HCT116 (cell line): Measurements from ENCODE around the gene RIOK2. TPM values are rescaled to one million over a fixed set of nuclear protein-coding genes. Genes with fewer than 3 reads are reported as not detected.

Experiments used
- ATAC-seq: fragments of 200-7000 bp; cut with Tn5 transposase; 2 replicates; pipeline ENCODE4 v1.9.1; 2020; ENCODE audit warnings: mild to moderate bottlenecking, moderate library complexity
- BruUV-seq: library from RNA; stranded (reverse); fragments of 400-500 nt; replicated peaks from 2 replicates; lab custom pipeline; 2021; lab: Mats Ljungman, UMichigan
- CTCF ChIA-PET: fragments of 300-600 bp; sonication (Branson Sonifier 250); formaldehyde crosslinking; loops from one replicate; lab custom pipeline; 2021; ENCODE audit warnings: antibody characterized with exemption; lab: Charles Lee
- POLR2A ChIA-PET: fragments of 300-600, 350-600 bp; sonication (Branson Sonifier 250); formaldehyde crosslinking; loops from one replicate; lab custom pipeline; 2021; ENCODE audit warnings: antibody characterized with exemption; lab: Charles Lee
- RAD21 ChIA-PET, 2 experiments: fragments of 300-600 bp; sonication (Branson Sonifier 250); formaldehyde crosslinking; loops; one replicate each; lab custom pipeline; 2023; ENCODE audit warnings: low total read pairs in 2 of 2; ENCODE audit not compliant: uncharacterized antibody in 2 of 2, unreplicated experiment in 2 of 2, low non-redundant PET in 1 of 2; lab: Charles Lee
- DNase-seq: peaks from one replicate; pipeline ENCODE4 v3.0.0-alpha.2; 2010; ENCODE audit warnings: low read depth, low spot score
- H2AFZ ChIP-seq: fragments of 200-600 bp; shearing (Covaris generic), sonication (generic); 2 replicates; pipeline ENCODE4 v1.6.1; 2017; ENCODE audit warnings: low read depth, mixed run types, mixed read lengths, antibody characterized with exemption, low read length; ENCODE audit not compliant: poor library complexity, severe bottlenecking
- H3K27ac ChIP-seq: 2 replicates; pipeline ENCODE4 v1.5.1; 2012; ENCODE audit warnings: low read depth, low read length
- H3K27me3 ChIP-seq: fragments of 200-600 bp; sonication (generic); 2 replicates; pipeline ENCODE4 v1.6.1; 2016; ENCODE audit warnings: mixed run types, low read length, mixed read lengths; ENCODE audit not compliant: insufficient read depth
- H3K36me3 ChIP-seq, 2 experiments: fragments of 200-500 bp in 1 of 2; fragments of 200-600 bp in 1 of 2; sonication (Bioruptor generic) in 1 of 2; sonication (generic) in 1 of 2; 2 replicates each; pipeline versions ENCODE4 v1.5.1 to v1.6.1; 2014 to 2016; ENCODE audit warnings: low read length in 2 of 2, inconsistent platforms in 1 of 2, mixed read lengths in 1 of 2, mixed run types in 1 of 2; ENCODE audit not compliant: insufficient read depth in 2 of 2, control insufficient read depth in 1 of 2
- H3K4me1 ChIP-seq, 2 experiments: fragments of 200-600 bp in 1 of 2; sonication (generic) in 1 of 2; 2 replicates each; pipeline versions ENCODE4 v1.5.1 to v1.6.1; 2012 to 2017; ENCODE audit warnings: low read length in 2 of 2, inconsistent platforms in 1 of 2, mild to moderate bottlenecking in 1 of 2, mixed read lengths in 1 of 2, mixed run types in 1 of 2, moderate library complexity in 1 of 2; ENCODE audit not compliant: insufficient read depth in 2 of 2, control insufficient read depth in 1 of 2
- H3K4me2 ChIP-seq: fragments of 200-600 bp; sonication (generic); 2 replicates; pipeline ENCODE4 v1.6.1; 2017; ENCODE audit warnings: mixed run types, low read length, mixed read lengths
- H3K4me3 ChIP-seq, 2 experiments: fragments of 200-600 bp in 1 of 2; sonication (generic) in 1 of 2; replicated peaks in 1 of 2; 2 replicates each; pipeline ENCODE4 v1.5.1; 2011 to 2016; ENCODE audit warnings: low read length in 2 of 2, control low read depth in 1 of 2, low read depth in 1 of 2, mild to moderate bottlenecking in 1 of 2, mixed read lengths in 1 of 2, mixed run types in 1 of 2
- H3K79me2 ChIP-seq: fragments of 200-600 bp; sonication (generic); 2 replicates; pipeline ENCODE4 v1.6.1; 2017; ENCODE audit warnings: mild to moderate bottlenecking, mixed run types, low read length, moderate library complexity, mixed read lengths; ENCODE audit not compliant: insufficient read depth
- H3K9ac ChIP-seq: fragments of 200-600 bp; sonication (generic); 2 replicates; pipeline ENCODE4 v1.6.1; 2016; ENCODE audit warnings: low read length, mixed read lengths
- H3K9me2 ChIP-seq: fragments of 200-600 bp; sonication (generic), shearing (Covaris generic); 2 replicates; pipeline ENCODE4 v1.6.1; 2017; ENCODE audit warnings: mixed run types, mild to moderate bottlenecking, moderate library complexity; ENCODE audit not compliant: insufficient read depth
- H3K9me3 ChIP-seq, 2 experiments: fragments of 200-500 bp in 1 of 2; fragments of 200-600 bp in 1 of 2; sonication (Bioruptor generic) in 1 of 2; sonication (generic) in 1 of 2; 2 replicates each; pipeline ENCODE4 v1.6.1; 2014 to 2017; ENCODE audit warnings: low read length in 2 of 2, mixed read lengths in 2 of 2, inconsistent platforms in 1 of 2, low read depth in 1 of 2, mild to moderate bottlenecking in 1 of 2, mixed run types in 1 of 2, moderate library complexity in 1 of 2; ENCODE audit not compliant: control insufficient read depth in 1 of 2, insufficient read depth in 1 of 2
- H4K20me1 ChIP-seq: fragments of 200-600 bp; sonication (generic), shearing (Covaris generic); 2 replicates; pipeline ENCODE4 v1.6.1; 2017; ENCODE audit warnings: mixed run types, mild to moderate bottlenecking, moderate library complexity; ENCODE audit not compliant: insufficient read depth
- ATF3 ChIP-seq: IDR thresholded peaks from 2 replicates; pipeline ENCODE4 v1.6.1; 2012
- CBX3 ChIP-seq: IDR thresholded peaks from 2 replicates; pipeline ENCODE4 v1.6.1; 2012; ENCODE audit warnings: low read depth
- CEBPB ChIP-seq: IDR thresholded peaks from 2 replicates; pipeline ENCODE4 v1.6.1; 2012; ENCODE audit warnings: low read depth
- CTCF ChIP-seq, 3 experiments: fragments of 200-600 bp in 1 of 3; sonication (generic) in 1 of 3; IDR thresholded peaks in 2 of 3; conservative IDR thresholded peaks in 1 of 3; 2 replicates each; pipeline ENCODE4 v1.5.1; 2012 to 2017; ENCODE audit warnings: low read depth in 2 of 3, low read length in 2 of 3, antibody characterized with exemption in 1 of 3, borderline replicate concordance in 1 of 3, control low read depth in 1 of 3, mild to moderate bottlenecking in 1 of 3, mixed read lengths in 1 of 3, mixed run types in 1 of 3, moderate library complexity in 1 of 3; ENCODE audit not compliant: insufficient read depth in 1 of 3
- EGR1 ChIP-seq: IDR thresholded peaks from 2 replicates; pipeline ENCODE4 v1.6.1; 2012; ENCODE audit warnings: low read depth
- ELF1 ChIP-seq: IDR thresholded peaks from 2 replicates; pipeline ENCODE4 v1.6.1; 2012; ENCODE audit warnings: low read depth, borderline replicate concordance
- EZH2 ChIP-seq: fragments of 200-600 bp; sonication (generic); IDR thresholded peaks from 2 replicates; pipeline ENCODE4 v1.6.1; 2017; ENCODE audit warnings: antibody characterized with exemption, mixed run types
- EZH2phosphoT487 ChIP-seq: fragments of 200-600 bp; IDR thresholded peaks from 2 replicates; pipeline ENCODE4 v1.6.1; 2018; ENCODE audit warnings: antibody characterized with exemption, borderline replicate concordance
- JUND ChIP-seq: IDR thresholded peaks from 2 replicates; pipeline ENCODE4 v1.6.1; 2012
- MAX ChIP-seq: IDR thresholded peaks from 2 replicates; pipeline ENCODE4 v1.6.1; 2012
- POLR2A ChIP-seq: IDR thresholded peaks from 2 replicates; pipeline ENCODE4 v1.7.0; 2011; ENCODE audit warnings: borderline replicate concordance; ENCODE audit not compliant: insufficient read depth, insufficient read length; ENCODE audit errors: extremely low read depth
- RAD21 ChIP-seq: IDR thresholded peaks from 2 replicates; pipeline ENCODE4 v1.6.1; 2012; ENCODE audit warnings: low read depth, mild to moderate bottlenecking
- REST ChIP-seq: IDR thresholded peaks from 2 replicates; pipeline ENCODE4 v1.6.1; 2012; ENCODE audit warnings: low read depth
- SRF ChIP-seq: IDR thresholded peaks from 2 replicates; pipeline ENCODE4 v1.6.1; 2012; ENCODE audit warnings: low read depth
- TCF7L2 ChIP-seq: IDR thresholded peaks from 2 replicates; pipeline ENCODE4 v1.7.0; 2011; ENCODE audit warnings: borderline replicate concordance, inconsistent platforms; ENCODE audit not compliant: insufficient read depth, insufficient read length; ENCODE audit errors: extremely low read depth
- YY1 ChIP-seq: IDR thresholded peaks from 2 replicates; pipeline ENCODE4 v1.6.1; 2011; ENCODE audit warnings: low read length, low read depth, moderate library complexity, mild to moderate bottlenecking; ENCODE audit not compliant: insufficient replicate concordance; ENCODE audit errors: extremely low read depth
- ZBTB33 ChIP-seq: IDR thresholded peaks from 2 replicates; pipeline ENCODE4 v1.6.1; 2011; ENCODE audit warnings: mild to moderate bottlenecking, low read length, moderate library complexity; ENCODE audit not compliant: insufficient replicate concordance; ENCODE audit errors: extremely low read depth
- ZFX ChIP-seq: fragments of 450-650 bp; IDR thresholded peaks from 2 replicates; pipeline ENCODE4 v1.6.1; 2017
- intact Hi-C: fragments of 100-400 bp; cut with micrococcal nuclease; formaldehyde crosslinking; loops from 2 replicates; pipeline ENCODE4 v1.10.0; 2022
- total RNA-seq: library from RNA; stranded (reverse); gene quantifications from one replicate; pipeline ENCODE4 v1.2.1, GENCODE V29; 2021; ENCODE audit not compliant: unreplicated experiment

RIOK2 gene
- total RNA-seq, 1 experiment from 2014 or later, result 27.1 TPM

GRCh38 chr5:97181856-97182545 is 1.0 kb downstream of the RIOK2 start:
- POLR2A ChIA-PET, result no interaction called here
- CTCF ChIA-PET, result no interaction called here

More at GRCh38 chr5:97181856-97182545, 1.0 kb downstream of the RIOK2 start:
- no peak overlapping the region for H3K27ac ChIP-seq
- ATAC-seq, result no peak
- TF ChIP-seq EZH2phosphoT487 (no peak), ELF1 (no peak), JUND (no peak), POLR2A (no peak), ATF3 (no peak), REST (no peak), SRF (no peak), EZH2 (no peak), RAD21 (no peak), CBX3 (no peak), MAX (no peak), TCF7L2 (no peak), CTCF (IDR thresholded peaks at IDR 0.05 in 2 of 3, conservative IDR thresholded peaks at IDR 0.05 in 1 of 3; ENCODE audit: borderline replicate concordance in 1 of 3, insufficient read depth in 1 of 3, low read depth in 2 of 3, low read length in 2 of 3) (no peak), CEBPB (no peak), YY1 (no peak), ZBTB33 (no peak), EGR1 (no peak), ZFX (no peak)
- TF ChIP-seq, all 23 proteins: peak for 0
- Histone ChIP-seq H4K20me1 (peaks cover 4% of the 10 kb centered on the region; the same call in 1 of the 2 replicates), H3K4me2 (peak overlapping the region; percentile 87), H3K36me3 (peaks cover 15 to 16% of the 10 kb centered on the region in 2 experiments), H3K4me1 (peaks cover 6 to 18% of the 10 kb centered on the region in 2 experiments), H3K4me3 (peak overlapping the region; percentile 96), H3K9me2 (no peaks in the 10 kb centered on the region), H2AFZ (no peak overlapping the region), H3K79me2 (peaks cover 40% of the 10 kb centered on the region), H3K9me3 (no peaks in the 10 kb centered on the region), H3K27me3 (no peaks in the 10 kb centered on the region), H3K9ac (peak overlapping the region; percentile 83)
- BruUV-seq, result no TSS peak
- no peak for DNase-seq
- intact Hi-C loops, result loop anchor here (2.0 kb wide), 1 partner anchor 1591 kb away; the partner anchor contains the start of gene RGMB
- RAD21 ChIA-PET, result no interaction called here
